HG03196 (cell line): ENCODE results near the gene FYCO1.
A peak's percentile ranks its signal among the peaks of the same experiment; 100 is the strongest.
"Not testable (repeated sequence)": the region's sequence is repeated elsewhere in the genome, so short reads cannot be mapped to it uniquely, and the experiment has no call there.

Experiments used
- ATAC-seq: cut with Tn5 transposase; IDR thresholded peaks from one replicate; pipeline ENCODE4 v1.9.1; 2021; ENCODE audit not compliant: unreplicated experiment

FYCO1 gene

DNA sequence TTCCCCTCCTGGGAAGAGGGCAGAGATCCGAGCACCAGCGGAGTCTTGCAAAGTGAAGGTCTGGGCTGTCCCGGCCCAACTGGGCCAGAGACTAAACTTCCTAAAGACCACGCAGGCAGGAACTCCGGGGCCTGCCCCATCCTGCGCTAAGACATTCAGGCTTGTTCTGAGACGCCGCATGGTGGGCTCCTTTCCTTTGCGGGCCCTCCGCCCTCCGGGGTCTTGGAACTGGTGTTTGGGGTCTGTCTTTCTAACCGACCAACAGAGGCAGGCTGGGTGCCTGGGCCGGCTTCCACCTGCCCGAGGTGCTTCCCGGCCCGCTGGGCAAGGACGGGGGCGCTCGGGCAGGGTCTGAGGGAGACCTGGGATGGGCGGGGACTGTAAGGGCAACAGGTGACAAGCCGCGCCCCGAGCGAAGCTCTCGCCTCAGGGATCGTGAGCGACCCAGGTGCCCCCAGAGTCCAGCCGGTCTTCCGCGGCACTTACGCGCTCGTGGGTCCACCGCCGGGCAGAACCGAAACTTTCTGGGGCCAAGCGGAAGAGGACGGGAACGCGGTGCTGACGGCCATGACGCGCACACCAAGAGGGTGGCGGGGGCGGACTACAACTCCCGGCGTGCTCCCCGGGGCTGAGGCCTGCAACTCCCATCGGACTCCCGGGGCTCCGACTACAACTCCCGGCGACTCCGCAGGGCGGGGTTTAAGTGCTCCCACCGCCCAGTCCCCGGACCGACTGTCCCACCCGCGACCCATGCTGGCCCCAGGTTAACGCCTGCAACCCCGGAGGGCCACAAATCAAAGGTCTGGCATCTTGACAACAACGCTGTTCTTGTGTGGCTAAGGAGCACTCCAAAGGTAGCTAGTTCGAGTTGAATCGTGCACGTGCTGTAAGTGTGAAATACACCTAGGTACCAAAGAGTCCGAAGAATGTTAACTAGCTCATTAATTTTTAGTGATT, at the start of gene FYCO1:
Gene FYCO1, minus strand, starts transcription at position 589 of the 957 bp plus-strand sequence. CDS start 10,914 bp downstream, outside the sequence.
- ATAC-seq: peak; percentile 90

DNA sequence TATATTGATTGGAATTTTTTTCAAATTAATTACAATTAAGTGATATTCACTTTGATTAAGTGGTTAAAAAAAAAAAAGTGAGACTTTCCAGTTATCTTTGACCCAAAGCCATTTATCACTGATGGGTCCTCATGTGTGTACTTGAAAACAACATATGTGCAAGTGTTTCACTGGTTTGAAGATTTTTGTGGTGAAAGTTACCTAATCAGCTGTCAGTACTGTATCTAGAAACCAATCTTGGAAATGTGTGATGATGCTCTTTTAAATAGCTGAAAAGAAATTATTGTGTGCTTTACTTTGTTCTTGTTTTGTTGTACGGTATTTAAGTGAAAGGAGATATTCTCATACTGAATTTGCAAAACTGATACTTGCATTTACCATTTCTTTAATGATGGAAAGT, 43.3 kb upstream of the FYCO1 start:
- no peak for ATAC-seq

DNA sequence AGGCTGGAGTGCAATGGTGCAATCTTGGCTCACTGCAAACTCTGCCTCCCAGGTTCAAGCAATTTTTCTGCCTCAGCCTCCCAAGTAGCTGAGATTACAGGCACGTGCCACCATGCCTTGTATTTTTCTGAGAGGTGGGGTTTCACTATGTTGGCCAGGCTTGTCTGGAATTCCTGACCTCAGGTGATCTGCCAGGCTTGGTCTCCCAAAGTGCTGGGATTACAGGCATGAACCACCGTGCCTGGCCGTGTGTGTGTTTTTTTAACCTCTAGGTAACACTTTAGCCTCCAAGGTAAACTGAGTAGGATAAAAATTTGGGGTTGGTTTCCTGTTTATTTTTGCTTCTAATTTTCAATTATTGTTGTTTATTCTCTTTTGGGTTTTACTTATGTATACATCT, 42.4 kb upstream of the FYCO1 start:
- ATAC-seq: not testable (repeated sequence)

DNA sequence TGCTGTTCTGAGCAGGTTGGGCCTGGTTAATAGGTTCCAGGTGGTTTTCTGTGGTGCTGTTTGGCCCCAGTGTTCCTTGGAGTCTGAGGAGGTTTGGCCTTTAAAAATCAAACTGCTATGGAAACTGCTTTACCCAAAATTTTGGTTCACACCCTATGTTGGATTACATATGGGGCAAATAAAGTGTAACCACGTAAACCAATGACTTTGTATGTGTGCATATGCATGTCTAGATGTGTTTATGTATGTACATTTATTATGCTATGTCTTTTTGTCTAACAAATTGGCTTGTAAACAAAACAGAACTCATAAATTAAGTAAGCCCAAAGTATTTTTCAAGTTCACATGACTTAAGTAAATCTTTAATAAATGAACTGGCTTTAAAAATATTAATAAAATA, 40.6 kb upstream of the FYCO1 start:
- no peak for ATAC-seq

DNA sequence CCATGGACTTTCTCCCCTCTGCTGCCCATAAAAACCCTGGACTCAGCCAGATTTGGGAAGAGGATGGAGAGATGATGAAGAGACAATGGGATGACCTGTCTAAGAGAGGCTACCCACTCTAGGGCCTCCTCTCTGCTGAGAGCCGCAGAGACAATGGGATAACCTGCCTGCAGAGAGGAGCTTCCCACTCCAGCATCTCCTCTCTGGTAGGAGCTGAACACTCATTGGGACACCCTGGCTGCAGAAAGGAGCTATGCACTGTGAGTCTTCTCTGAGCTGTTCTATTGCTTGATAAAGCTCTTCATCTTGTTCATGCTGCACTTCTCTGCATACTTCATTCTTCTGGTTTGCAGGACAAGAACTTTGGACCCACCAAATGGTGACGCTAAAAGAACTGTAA, 36.1 kb upstream of the FYCO1 start:
- ATAC-seq: no peak

DNA sequence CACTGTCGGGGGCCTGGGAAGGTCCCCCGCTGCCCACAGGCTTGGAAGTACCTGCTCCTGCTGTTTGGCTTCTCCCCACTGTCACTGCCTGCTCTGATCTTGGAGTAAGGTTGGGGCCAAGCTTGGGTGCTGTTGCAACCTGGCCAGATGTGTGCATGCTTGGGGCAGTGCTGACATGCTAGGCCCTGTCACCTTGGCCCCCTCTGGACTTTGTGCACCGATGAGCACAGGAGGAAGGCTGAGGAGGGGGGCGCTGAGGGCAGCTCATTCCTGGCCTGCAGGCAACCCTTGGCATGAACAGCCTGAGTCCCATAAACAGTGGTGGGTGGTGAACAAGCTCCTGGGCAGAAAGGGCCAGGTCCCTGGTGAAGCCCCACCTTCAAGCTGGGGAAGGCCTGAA, 35.6 kb upstream of the FYCO1 start:
- ATAC-seq: no peak

DNA sequence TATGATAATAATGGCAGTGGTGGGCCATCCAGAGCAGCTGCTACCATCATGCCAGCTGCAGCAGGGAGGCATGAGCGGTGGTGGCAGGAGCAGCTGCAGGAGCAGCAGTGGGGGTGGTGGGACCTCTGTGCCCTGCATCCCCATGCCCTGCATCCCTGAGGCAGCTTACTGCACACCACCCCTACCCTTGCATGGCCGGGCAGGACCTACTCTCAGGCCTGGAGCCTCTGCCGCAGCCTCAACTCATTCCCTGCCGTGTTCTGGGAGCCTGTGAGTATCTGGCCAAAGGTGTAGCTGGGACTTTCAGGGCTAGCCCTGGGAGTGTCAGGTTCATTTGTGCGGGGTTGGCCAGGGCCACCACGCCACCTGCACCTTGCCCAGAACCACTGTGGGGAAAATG, 35.0 kb upstream of the FYCO1 start:
- no peak for ATAC-seq

DNA sequence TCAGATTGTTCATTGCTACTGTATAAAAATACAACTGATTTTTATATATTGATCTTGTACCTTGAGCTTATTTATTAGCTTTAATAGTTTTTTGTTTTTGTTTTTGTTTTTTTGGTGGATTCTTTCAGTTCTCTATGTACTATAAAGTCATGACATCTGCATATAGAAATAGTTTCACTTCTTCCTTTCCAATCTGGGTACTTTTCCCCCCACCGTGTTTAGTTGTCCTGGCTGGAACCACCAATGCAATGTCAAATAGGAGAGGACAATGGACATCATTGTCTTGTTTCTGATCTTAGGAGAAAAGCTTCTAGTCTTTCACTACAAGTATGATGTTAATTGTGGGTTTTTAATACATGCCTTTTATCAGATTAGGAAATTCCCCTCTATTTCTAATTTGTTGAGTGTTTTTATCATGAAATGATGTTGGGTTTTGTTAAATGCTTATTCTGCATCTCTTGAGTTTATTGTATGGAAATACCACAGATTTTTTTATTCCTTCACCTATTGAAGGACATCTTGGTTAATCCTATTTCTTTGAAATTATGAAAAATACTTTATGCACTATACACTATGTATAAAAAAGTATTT, 34.4 kb upstream of the FYCO1 start:
- ATAC-seq: no peak

DNA sequence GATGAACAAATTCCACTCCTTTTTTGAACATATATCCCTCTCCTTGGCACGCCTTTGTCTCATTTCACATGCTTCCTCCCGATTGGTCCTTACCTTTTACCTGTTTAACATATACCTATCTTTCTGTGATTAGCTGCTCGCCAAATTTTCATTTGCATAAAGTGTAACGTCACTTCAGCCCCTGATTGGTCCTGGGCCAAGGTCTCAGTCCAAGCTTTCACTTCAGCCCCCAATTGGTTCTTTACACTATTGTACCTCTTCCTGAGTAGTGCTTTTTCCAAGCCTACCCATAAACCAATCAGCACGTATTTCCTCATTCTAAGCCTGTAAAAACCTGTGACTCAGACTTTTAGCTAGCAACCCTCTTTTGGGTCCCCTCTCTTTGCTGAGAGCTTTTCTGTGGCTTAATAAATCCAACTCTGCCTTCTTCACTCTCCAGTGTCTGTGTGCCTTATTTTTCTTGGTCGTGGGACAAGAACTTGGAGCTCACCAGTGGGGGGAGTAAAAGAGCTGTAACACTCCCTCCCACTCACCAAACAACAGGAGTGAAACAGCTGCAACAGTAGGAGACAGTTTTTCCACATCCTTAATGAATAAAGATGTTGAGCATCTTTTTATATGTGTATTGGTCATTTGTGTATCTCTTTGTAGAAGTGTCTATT, 32.2 kb upstream of the FYCO1 start:
- ATAC-seq: no peak

DNA sequence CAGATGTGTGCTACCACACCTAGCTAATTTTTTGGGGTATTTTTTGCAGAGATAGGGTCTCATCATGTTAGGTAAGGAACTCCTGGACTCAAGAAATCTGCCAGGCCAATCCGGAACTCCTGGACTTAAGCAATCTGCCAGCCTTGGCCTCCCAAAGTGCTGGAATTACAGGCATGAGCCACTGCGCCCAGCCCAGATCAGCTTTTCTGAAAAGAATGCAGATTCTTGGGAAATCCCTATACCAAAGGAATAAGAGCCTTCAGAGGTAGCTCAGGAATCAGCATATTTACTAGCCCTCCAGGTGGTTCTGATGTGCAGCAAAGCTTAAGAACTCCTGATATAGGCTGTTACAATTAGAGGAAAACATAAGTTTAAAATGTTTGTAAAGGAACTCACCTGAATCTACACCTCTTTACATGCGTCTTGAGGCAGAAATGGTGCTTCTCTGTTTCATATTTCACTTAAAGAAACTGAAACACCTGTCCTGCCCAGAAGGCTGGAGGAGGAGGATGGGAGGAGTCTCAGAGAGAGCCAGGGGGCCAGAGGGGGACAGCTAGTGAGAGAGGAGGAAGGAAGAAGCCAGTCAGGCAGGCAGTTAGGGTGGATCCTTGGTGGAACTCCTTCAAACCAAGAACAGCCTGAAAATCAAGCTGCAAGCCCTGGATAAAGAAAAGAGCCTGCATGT, 31.5 kb upstream of the FYCO1 start, which contains the start of gene XCR1:
Gene XCR1, minus strand, starts transcription at position 463 of the 685 bp plus-strand sequence. CDS start 5,536 bp downstream, outside the sequence.
- ATAC-seq: no peak

DNA sequence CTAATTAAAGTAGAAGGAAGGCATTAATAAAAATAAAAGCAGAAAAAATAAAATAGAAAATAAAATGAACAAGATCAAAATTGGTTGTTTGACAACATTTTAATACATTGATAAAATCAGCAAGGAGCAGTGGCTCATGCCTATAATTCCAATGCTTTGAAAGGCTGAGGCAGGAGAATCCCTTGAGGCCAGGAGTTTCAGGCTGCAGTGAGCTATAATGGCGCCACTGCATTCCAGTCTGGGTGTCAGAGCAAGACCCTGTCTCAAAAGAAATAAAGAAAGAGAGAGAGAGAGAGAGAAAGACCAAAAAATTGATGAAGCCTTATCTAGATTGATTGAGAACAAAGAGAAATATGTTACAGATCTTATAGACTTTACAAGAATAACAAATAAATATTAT, 29.5 kb upstream of the FYCO1 start:
- no peak for ATAC-seq

DNA sequence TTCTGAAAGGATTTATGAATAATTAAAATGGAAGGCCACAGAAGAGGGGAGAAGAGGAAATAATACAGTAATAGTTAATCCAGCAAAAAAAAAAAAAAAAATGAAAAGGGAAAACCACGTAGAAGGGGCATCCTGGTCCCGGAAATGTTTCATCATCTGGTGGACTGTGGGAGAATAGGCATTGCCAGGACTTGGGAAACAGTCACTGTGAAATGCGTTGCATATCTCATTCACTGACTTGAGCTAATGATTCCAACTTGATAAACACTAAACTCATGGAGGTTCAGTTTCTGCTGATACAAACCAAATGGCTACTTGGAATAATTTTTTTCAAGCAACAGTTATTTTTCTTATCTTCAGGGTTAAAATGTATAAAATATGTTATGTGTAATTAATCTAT, 28.5 kb upstream of the FYCO1 start:
- ATAC-seq: no peak

DNA sequence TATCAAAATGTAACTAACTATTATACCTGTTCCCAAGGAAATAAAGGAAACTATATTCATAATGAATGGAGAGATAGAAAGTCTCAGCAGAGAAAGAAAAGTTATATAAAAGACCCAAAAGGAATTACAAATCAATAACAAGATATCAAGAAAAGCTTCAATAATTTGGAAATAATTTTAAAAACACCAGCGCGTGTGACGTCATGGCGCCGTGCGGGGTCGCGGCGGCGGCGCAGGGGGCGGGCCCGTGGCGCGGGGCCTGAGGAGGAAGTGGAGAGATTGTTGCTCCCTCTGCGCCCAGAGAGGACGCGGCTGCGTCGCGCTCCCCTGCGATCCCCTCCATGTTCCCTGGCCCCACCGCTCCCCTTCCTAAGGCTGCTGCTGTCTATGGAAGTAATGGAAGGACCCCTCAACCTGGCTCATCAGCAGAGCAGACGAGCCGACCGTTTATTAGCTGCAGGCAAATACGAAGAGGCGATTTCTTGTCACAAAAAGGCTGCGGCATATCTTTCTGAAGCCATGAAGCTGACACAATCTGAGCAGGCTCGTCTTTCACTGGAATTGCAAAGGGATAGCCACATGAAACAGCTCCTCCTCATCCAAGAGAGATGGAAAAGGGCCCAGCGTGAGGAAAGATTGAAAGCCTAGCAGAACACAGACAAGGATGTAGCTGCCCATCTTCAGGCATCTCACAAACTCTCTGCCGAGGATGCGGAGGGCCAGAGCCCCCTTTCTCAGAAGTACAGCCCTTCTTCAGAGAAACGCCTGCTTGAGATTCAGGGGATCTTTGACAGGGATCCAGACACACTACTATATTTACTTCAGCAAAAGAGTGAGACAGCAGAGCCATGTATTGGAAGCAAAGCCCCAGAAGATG, 27.5 kb upstream of the FYCO1 start:
- ATAC-seq: no peak

DNA sequence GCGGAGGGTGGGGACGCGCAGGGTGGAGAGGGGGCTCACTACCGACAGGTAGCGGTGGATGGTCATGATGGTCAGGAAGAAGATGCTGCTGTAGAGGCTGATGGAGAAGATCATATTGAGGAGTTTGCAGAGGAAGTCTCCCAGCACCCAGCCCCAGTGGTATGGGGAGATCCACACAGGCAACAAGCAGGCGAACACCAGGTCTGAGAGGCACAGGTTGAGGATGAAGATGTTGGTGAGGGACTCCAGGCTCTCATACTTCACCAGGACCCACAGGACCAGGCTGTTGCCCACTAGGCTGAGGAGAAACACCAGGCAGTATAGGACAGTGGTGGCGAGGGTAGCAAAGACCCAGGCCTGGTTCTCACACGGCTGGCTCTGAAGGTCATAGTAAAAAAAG, 25.9 kb upstream of the FYCO1 start:
- ATAC-seq: no peak

DNA sequence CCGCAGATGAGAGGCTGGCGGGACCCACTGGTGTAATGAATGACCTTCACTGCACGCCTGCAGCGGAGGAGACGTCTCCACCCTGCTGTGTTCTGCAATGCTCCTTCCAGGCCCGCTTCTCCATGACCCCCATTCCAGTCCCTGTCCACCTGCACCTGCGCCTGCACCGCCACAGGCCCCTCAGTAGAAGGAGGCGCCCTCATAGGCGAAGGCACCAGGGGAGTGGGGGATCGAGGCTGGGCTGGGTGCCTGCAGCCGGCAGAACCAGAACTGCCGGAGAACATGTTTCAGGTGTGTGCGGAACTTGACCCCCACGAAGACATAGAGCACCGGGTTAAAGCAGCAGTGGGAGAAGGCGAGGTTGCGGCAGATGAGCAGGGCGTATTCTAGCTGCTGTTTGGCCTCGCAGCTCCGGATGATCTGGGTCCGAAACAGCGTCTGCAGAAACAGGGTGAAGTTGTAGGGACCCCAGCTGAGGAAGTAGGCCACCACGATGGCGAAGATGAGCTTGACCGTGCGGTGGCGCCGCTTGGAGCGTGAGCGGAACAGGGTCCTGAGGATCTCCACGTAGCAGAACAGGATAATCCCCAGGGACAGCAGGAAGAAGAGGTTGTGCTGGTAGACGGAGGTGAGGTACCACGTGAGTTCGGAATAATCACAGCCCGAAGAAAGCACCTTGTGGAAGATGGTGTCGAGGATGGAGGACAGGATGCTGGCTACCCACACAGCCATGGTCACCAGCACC, 25.3 kb upstream of the FYCO1 start:
- no peak for ATAC-seq

DNA sequence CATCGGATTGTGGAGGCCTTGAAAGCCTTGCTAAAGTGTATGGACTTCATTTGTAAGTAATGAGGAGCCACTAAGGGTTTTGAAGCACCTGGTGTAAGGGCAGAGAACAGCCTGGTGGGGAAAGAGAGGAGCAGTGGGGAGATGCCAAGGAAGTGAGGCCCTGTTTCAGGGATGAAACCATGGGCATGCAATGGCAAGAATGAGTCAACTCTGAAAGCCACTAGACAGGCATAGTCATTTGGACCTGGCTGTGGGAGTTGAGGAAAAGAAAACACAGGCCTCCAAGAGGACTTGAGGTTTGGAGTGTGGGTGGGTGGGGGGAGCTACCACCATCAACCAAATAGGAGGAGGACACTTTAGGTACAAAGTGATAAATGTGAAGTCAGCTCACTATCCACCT, 24.1 kb upstream of the FYCO1 start:
- ATAC-seq: no peak

DNA sequence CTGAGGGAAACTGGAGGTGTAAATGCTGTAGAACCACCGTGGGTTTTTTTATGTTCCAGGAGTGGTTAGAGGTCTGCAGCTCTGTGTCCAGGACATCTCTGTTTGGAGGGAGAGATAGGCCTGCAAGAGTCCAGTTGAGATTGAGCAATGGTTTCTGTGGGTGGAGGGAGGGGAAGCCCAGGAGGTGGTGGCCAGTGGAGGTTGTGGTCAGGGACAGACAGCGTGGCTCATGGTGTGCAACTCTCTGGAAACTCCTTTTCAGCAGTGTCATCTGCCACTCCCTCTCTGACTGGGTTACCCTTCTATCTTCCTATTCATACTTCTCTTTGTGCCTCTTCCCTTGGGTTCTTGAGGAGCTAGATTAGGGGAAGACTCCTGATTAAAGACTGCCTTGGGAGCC, 22.1 kb upstream of the FYCO1 start:
- ATAC-seq: no peak

DNA sequence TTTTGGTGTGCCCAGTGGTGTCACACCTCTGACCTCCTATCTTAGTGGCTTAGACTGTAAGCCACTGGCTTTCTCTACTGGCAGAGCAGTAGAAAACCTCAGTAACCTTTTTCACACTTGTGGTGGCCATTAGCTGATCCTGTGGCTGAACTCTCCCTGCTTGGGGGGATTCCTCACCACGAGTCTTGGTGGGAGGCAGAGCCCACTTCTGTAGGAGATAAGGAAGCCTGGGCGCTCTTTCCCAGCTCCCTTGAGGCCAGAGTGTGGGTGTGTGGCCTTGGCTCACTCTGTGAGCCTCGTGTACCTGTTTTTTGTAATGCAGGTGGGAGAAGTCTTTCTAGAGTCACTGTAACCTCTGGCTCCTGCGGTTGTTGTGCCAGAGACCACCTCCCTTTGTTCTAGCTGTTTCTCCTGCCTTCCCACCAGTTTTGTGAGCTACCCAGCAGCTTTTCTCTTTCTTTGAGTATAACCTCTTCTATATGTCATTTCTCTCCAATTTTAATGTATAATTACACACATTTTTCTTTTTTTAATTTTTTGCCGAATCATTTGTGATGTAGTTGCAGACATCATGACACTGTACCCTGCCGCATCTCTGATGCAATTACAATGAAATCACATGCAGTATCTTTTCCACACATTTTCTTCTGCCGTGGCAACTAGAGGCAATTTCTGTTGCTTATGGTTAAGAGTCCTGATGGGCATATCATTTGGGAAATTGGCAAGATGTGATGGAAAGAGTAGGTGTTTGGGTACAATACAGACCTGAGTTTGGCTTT, 17.9 kb upstream of the FYCO1 start:
- no peak for ATAC-seq

DNA sequence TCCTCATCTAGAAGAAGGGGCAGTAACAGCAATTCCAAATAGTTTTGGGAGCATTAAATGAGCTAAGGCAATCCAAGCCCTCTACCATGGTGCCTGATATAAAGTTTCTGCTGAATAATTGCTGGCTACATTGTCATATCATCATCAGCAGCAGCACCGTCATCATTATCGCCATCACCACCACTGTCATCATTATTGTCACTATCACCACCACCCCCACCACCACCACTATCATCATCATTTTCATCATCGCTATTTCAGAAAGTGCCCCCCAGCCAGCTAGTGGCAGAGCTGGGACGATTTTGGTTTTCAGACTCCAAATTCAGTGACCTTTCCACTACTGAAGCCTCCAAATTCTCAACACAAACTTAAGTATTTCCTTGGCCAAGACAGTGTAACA, 16.6 kb upstream of the FYCO1 start:
- ATAC-seq: no peak
